ENCODE measurements around the gene NSMF.

DNA sequence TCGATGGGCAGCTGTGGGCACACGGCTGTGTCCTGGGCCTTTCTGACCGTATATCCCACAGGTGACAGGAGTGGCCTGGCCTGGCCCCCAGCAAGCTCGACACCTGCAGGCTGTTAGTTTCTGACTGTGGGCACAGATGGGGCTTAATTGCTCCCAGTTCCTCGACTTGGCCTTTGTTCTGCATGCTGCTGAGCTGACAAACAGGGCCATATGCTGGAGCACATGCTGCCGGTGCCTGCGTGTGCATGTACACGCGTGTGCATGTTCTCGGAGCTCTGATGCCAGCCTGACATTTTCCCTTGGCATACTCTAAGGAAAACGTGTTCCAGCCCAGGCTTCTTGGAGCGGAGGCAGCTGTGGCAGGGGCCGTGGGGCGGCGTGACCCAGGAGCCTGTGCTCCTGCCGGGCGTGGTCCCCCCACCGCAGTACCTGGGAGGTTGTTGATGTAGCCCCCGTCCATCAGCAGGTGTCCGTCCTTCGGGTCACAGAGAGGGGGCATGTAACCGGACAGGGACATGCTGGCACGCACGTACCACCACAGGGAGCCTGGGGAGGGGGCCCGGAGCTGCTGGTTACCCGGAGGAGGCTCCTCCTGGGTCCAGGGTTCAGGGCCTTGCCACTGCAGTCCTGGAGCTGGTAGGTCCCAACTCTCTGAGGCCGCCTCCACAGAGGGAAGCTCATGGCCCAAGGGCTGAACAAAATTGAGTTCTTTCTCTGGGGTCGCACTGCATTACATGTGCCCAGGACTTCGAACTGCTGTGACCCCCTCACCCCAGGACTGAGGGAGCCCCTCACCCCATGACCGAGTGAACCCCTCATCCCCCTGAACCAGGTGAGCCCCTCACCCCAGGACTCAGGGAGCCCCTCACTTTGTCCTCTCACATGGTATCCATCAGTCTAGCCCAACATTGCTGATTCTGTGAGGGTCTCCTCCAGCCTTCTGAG, 4.1 kb upstream of the NSMF start:
- TF ChIP-seq EZH2 (IDR thresholded peaks at IDR 0.05) (no peak), POLR2AphosphoS5 (IDR thresholded peaks at IDR 0.05; ENCODE audit: borderline replicate concordance, low read depth, low read length) (no peak), FOXP2 (optimal IDR thresholded peaks at IDR 0.05; ENCODE audit: control extremely low read depth, extremely low read length, insufficient read depth) (no peak)

Data from SK-N-MC (cell line).